HepG2 (cell line): ENCODE measurements around the gene CDH1. TPM values are rescaled to one million over a fixed set of nuclear protein-coding genes. Genes with fewer than 3 reads are reported as not detected.

Experiments used
- ARID5B ChIP-seq: IDR thresholded peaks from 2 replicates; pipeline ENCODE4 v1.4.0; 2020; ENCODE audit warnings: mild to moderate bottlenecking, missing genetic modification reagents
- ATF1 ChIP-seq: IDR thresholded peaks from 2 replicates; pipeline ENCODE4 v1.6.1; 2016; ENCODE audit warnings: mild to moderate bottlenecking, control low read depth
- ELF4 ChIP-seq: sonication (generic); formaldehyde crosslinking; IDR thresholded peaks from 2 replicates; pipeline ENCODE4 v1.5.0; 2020; ENCODE audit warnings: missing genetic modification reagents, mild to moderate bottlenecking, moderate library complexity, borderline replicate concordance
- ETV5 ChIP-seq: IDR thresholded peaks from 2 replicates; pipeline ENCODE4 v1.6.1; 2018; ENCODE audit warnings: missing biosample characterization, missing genetic modification reagents, inconsistent platforms, borderline replicate concordance
- HNF4G ChIP-seq, 2 experiments: sonication (generic) in 1 of 2; formaldehyde crosslinking in 1 of 2; IDR thresholded peaks; 2 replicates each; pipeline versions ENCODE4 v1.4.0 to v1.6.1; 2011 to 2020; ENCODE audit warnings: borderline replicate concordance in 2 of 2, low read depth in 2 of 2, mild to moderate bottlenecking in 2 of 2, low read length in 1 of 2, missing genetic modification reagents in 1 of 2, moderate library complexity in 1 of 2
- JUND ChIP-seq: sonication (generic); formaldehyde crosslinking; IDR thresholded peaks from 2 replicates; pipeline ENCODE4 v1.8.0; 2022; ENCODE audit warnings: mild to moderate bottlenecking, missing genetic modification reagents
- RNF219 ChIP-seq: sonication (generic); formaldehyde crosslinking; IDR thresholded peaks from 2 replicates; pipeline ENCODE4 v1.5.0; 2020; ENCODE audit warnings: mild to moderate bottlenecking, missing genetic modification reagents
- ZNF275 ChIP-seq: sonication (generic); formaldehyde crosslinking; IDR thresholded peaks from 2 replicates; pipeline ENCODE4 v1.8.0; 2022; ENCODE audit warnings: missing genetic modification reagents, mild to moderate bottlenecking, inconsistent platforms, borderline replicate concordance
- ZNF414 ChIP-seq: sonication (generic); formaldehyde crosslinking; IDR thresholded peaks from 2 replicates; pipeline ENCODE4 v1.5.0; 2020; ENCODE audit warnings: missing genetic modification reagents
- ZNF580 ChIP-seq: IDR thresholded peaks from 2 replicates; pipeline ENCODE4 v1.6.1; 2016; ENCODE audit warnings: low read depth, borderline replicate concordance
- polyA plus RNA-seq, 8 experiments: library from polyadenylated mRNA; depleted of rRNA in 3 of 8; stranded (reverse) in 7 of 8; unstranded in 1 of 8; fragments of >200 nt; fragmentation: Illumina TruSeq in 4 of 8; extraction: Trizol in 4 of 8; gene quantifications; 2 replicates each; pipeline versions ENCODE4 v1.2.1 to v1.2.3, GENCODE V29; 2011 to 2016; ENCODE audit warnings: low read depth in 4 of 8, missing spikeins in 1 of 8, mixed read lengths in 1 of 8; ENCODE audit not compliant: insufficient read depth in 1 of 8
- total RNA-seq, 5 experiments: library from RNA; depleted of rRNA; stranded (reverse); fragments of >200 nt; fragmentation: Illumina TruSeq; extraction: Trizol; gene quantifications; 2 replicates each; pipeline ENCODE4 v1.2.3, GENCODE V29; 2016; ENCODE audit warnings: low read depth in 1 of 5
- TF ChIP-seq, protein P1 (sequence below): sonication (generic); formaldehyde crosslinking; IDR thresholded peaks from 2 replicates; pipeline ENCODE4 v1.9.0; 2021; ENCODE audit warnings: mild to moderate bottlenecking, missing genetic modification reagents

CDH1 gene
- total and polyA plus RNA-seq, 2 of the 13 experiments (the other 11 are each of a cell fraction or from before 2014, with no cell fraction given), result 0.95 to 9.8 TPM

GRCh38 chr16:68843482-68844210 lies 106.6 kb downstream of the CDH1 start, which contains the start of gene TANGO6 (continued):
- TF ChIP-seq ARID5B (CRISPR knock-in tag) (peak; percentile 55), ATF1 (CRISPR knock-in tag) (no peak), ZNF580 (CRISPR knock-in tag) (peak; percentile 80; the same call in 1 of the 2 replicates), ZNF275 (CRISPR knock-in tag) (peak; percentile 65; the same call in 1 of the 2 replicates), HNF4G (IDR thresholded peaks at IDR 0.05; ENCODE audit: borderline replicate concordance, low read depth, low read length) (no peak; the same call in 1 of the 2 replicates), HNF4G (CRISPR knock-in tag; IDR thresholded peaks at IDR 0.05; ENCODE audit: borderline replicate concordance, low read depth) (peak; percentile 62; the same call in 1 of the 2 replicates), JUND (CRISPR knock-in tag) (no peak), RNF219 (CRISPR knock-in tag) (0 out of 2 replicates have a peak, but pooled peaks have one; percentile 21), ETV5 (peak; percentile 11), ZNF414 (peak; percentile 94), ELF4 (peak; percentile 79; the same call in 1 of the 2 replicates)
- TF ChIP-seq, protein P1, sequence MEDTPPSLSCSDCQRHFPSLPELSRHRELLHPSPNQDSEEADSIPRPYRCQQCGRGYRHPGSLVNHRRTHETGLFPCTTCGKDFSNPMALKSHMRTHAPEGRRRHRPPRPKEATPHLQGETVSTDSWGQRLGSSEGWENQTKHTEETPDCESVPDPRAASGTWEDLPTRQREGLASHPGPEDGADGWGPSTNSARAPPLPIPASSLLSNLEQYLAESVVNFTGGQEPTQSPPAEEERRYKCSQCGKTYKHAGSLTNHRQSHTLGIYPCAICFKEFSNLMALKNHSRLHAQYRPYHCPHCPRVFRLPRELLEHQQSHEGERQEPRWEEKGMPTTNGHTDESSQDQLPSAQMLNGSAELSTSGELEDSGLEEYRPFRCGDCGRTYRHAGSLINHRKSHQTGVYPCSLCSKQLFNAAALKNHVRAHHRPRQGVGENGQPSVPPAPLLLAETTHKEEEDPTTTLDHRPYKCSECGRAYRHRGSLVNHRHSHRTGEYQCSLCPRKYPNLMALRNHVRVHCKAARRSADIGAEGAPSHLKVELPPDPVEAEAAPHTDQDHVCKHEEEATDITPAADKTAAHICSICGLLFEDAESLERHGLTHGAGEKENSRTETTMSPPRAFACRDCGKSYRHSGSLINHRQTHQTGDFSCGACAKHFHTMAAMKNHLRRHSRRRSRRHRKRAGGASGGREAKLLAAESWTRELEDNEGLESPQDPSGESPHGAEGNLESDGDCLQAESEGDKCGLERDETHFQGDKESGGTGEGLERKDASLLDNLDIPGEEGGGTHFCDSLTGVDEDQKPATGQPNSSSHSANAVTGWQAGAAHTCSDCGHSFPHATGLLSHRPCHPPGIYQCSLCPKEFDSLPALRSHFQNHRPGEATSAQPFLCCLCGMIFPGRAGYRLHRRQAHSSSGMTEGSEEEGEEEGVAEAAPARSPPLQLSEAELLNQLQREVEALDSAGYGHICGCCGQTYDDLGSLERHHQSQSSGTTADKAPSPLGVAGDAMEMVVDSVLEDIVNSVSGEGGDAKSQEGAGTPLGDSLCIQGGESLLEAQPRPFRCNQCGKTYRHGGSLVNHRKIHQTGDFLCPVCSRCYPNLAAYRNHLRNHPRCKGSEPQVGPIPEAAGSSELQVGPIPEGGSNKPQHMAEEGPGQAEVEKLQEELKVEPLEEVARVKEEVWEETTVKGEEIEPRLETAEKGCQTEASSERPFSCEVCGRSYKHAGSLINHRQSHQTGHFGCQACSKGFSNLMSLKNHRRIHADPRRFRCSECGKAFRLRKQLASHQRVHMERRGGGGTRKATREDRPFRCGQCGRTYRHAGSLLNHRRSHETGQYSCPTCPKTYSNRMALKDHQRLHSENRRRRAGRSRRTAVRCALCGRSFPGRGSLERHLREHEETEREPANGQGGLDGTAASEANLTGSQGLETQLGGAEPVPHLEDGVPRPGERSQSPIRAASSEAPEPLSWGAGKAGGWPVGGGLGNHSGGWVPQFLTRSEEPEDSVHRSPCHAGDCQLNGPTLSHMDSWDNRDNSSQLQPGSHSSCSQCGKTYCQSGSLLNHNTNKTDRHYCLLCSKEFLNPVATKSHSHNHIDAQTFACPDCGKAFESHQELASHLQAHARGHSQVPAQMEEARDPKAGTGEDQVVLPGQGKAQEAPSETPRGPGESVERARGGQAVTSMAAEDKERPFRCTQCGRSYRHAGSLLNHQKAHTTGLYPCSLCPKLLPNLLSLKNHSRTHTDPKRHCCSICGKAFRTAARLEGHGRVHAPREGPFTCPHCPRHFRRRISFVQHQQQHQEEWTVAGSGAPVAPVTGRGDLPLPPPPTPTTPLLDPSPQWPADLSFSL, result no peak
